Measurements from ENCODE around the gene ABCA1.

The ABCA1 gene

DNA sequence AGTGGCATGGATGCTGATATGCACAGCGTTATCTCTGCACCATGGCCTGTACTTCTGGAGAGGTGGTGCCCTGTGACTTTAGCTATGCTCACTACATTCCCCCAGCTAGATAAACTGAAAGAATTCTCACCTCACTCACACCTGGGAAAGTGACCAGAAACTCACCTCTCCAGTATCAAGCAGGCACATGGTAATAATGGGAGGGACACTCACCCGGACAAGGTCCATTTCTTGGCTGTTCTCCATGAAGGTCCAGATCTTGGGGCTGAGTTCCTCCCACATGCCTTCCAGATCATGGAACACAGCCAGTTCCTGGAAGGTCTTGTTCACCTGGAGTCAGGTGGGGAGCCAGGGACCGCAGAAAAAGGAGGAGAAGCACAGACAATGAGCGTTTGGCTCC, 91.2 kb downstream of the ABCA1 start:
- no peak for DNase-seq

DNA sequence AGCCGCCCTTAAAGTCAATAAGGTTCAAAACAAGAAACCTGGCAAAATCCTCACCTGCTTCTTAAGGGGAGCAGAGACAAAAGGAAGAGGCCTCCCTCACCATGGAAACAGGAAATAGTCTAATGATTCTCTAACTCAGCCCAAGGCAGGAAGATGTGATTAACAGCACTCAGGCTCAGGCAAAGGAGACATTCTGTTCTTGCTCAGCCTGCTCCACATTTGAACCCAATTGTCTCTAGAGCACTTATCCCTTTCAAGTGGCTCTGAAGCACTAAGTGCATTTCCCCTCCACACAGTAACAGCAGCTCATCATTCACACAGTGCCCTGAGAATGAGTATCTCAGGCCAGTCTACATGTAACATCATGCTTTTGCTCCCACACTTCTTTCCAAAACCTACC, 91.7 kb downstream of the ABCA1 start:
- no peak for DNase-seq

DNA sequence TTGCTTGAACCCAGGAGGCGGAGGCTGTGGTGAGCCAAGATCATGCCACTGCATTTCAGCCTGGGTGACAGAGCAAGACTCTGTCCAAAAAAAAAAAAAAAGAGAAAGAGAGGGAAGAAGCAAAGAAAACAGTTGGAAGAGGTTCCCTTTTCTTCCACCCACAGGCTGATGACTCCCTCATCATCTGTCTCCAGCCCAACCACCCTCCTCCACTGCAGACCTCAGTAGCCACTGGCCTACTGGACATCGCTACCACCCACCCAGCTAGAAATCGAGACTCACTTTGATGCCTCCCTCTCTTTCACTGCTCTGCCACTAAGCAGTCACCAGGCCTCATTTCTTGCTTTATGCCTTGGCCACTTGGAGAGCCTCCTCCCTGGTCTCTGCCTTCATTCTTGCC, 92.8 kb downstream of the ABCA1 start:
- DNase-seq: no peak

DNA sequence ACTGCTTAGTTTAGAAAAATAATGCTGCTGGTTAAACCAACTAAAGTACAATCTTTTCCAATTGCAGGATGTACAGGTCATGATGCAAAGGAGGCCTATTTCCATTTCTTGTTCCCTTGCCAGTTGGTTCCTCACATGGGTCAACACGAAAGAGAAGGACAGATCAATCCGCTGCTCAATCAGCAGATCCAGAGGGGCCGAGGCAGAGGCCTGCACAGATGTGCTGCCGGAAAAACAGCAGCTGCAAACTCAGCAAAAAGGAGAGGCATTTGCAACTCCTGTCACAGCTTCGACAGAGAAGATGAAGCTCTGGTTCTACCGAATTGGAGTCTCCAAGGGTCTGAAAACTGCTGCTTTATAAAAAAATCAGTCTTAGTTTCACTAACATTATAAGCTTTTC, 94.3 kb downstream of the ABCA1 start:
- no peak for DNase-seq

DNA sequence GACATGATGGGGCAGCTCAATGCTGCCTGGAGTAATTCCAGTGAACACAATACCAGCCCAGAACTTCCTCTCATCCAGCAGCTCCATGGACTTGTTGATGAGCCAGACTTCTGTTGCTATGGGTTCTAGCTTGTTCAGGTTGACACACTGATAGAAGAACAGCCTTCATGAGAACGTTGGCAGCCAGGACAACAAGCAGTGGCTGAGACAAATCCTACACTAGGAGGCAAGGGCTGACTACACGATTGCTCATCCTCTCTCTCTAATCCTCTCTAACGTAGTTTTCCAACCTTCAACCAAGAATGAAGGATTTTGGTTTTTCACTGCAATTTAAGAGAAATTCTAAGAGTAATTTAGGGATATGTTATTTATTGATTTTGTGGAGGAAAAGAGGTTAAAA, 96.3 kb downstream of the ABCA1 start:
- DNase-seq: no peak

DNA sequence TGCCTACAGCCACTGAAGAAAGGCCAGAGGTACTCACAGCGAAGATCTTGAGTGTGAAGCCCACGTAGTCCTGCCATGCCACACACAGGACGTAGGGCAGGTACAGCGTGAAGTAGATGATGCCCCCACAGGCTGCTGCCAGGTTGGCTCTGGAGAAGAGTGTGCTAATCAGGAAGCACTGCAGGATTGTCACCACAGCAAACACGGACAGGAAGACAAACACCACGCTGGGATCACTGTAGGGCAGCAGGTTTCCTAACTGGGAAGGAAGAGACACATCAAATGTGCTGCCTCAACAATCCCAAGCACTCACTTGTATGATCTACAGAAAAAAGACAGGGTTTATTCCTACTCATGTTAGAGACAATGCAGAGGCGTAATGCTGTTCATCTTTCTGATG, 101.0 kb downstream of the ABCA1 start:
- no peak for DNase-seq

DNA sequence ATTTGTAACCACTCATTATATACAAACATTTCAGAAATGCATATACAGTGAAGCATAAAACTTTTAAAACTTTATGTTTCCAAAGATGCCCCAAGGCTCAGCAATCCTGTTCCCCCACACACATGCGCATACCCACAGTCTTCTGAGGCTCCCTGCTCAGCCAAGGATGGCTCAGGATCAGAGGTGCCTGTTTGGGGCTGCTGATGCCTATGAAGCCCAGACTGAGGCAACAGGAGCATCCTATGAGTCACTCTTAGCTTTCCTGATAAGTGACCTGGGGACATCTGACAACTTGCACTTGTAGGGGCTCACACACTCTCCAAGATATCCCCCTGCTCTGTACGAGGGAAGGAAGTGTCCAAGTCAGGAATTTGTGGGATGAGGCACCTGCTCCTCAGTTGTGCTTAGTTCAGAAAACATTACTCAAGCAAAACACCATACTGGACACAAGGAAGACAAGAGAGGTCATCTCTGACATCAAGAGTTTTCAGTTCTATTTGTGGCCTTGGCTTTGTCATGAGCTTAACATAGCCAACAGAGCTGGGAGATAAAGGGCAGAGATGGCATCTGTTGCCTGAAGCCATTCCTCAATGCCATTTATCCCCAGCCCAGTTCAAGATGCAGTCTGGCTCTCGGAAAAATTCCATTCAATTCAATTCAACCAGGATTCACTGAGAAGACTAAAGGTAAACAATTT, 101.7 kb downstream of the ABCA1 start:
- no peak for DNase-seq

DNA sequence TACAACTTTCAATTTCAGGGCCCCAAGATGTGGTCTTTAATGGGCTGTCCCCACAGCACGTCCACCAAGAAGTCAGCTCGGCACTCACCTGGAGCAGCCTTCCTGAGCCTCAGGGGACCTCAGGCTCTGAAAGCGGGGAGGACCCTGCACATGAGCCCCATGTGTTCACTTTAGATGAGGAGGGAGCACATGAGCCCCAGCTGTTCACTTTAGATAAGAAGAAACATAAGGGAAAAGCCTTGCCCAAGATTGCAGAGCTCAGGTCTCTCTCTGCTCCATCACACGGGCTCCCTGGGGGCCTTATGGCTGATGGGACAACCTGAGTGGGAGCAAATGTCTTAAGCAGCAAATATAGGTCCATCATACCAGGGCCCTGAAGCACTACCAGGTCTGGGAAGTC, 107.6 kb downstream of the ABCA1 start:
- DNase-seq: no peak

DNA sequence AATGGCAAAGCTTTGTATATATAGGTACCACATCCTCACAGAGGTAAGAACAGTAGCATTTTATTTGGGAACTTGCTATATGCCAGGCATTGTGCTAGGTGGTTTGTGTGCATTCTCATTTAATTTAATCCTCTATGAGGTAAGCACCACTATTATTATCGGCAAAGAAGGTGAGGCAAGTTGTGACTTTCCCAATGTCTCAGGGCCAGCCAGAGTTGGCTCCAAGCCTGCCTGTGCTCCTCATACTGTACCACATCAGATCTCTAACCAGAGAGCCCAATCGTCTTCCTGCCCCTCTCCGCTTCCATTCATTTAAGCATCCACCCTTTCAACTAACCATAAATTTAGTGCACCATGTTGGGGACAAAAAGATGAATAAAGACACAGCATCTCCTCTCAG, 108.9 kb downstream of the ABCA1 start:
- no peak for DNase-seq

DNA sequence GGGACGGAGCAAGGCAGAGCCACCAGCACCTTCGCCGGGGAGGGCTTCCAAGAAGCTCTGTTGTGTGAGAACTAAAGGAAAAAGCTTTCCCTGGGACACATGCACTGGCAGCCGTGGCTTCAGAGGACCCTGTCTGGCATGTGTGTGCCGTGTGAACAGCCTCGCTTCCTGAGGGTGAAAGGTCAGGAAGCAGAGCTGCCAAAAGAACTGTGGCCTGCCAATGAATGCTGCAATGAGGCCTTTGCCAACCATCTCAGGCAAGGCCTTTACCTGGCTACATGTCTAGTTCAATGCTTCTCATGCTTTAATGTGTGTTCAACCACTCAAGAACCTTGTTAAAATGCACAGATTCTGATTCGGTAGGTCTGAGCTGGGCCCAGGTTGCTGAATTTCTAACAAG, 110.5 kb downstream of the ABCA1 start:
- DNase-seq: no peak

DNA sequence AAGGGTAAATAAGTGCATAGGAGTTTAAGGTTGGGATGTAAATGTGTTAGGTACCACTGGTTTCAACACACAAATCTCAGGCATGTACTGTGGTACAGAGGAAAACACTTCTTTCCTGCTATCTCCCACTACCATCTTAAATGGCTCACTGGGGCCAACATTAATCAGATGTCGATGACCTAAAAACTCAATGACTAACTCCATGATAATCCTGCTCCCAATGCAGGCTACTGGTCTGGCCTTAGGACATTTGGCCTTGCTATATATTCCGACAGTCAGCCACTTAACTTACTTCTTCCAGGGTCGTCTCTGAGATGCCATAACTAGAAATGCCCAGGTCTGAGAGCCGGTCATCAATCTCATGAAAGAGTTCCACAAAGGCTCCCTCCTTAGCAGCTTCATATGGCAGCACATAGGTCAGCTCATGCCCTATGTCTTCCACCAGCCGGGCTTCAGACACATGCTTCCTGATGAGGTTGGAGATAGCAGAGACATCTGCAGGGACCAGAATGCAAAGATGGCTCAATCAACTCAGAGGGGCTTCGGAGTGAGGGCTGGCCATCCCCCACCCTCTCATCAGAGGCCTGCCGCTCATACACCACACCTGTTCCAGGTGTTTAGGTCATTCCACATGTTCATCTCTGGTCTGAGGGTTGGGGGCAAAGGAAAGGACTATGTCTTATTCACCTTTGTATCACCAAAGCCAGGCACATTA, 111.9 kb downstream of the ABCA1 start:
- no peak for DNase-seq

DNA sequence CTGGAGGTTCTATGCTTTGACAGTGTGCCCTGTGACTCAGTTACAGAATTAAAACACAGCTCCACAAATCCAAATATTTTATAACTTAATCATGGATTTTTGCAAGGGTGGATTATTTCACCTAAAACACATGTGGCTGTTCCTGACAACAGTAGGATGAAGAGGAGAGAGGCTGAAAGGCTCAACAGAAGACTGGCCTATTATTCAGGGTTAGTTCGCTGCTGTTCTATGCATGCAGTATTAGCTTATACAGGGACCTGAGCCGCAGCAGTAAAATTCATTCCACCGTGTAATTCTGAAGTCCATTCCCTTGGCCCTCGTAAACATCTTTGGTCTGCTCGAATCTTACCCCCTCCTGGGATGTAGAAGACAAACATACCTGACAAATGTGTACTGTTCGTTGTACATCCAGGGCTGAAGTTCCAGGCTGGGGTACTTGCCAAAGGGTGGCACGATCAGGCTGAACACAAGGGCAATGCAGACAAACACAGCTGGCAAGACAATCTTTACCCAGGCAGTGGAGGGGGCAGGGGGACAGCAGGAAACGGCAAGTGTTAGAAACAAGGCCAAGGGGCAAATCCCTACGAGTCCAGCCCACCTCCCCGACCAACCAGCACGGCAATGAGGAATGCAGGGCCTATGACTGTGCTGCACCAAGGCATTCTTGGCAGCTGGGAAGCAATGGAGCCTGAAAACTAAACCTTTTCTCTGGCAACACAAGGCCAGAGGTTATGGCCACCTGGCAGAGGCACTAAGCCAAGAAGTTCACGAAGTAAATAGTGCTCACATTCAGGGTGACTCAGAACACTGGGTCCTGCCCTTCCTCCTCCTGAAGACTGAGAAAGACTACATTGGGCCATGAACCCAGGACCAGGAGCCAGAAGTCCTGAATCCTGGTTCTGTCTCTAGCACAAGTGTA, 117.3 kb downstream of the ABCA1 start:
- DNase-seq: no peak

DNA sequence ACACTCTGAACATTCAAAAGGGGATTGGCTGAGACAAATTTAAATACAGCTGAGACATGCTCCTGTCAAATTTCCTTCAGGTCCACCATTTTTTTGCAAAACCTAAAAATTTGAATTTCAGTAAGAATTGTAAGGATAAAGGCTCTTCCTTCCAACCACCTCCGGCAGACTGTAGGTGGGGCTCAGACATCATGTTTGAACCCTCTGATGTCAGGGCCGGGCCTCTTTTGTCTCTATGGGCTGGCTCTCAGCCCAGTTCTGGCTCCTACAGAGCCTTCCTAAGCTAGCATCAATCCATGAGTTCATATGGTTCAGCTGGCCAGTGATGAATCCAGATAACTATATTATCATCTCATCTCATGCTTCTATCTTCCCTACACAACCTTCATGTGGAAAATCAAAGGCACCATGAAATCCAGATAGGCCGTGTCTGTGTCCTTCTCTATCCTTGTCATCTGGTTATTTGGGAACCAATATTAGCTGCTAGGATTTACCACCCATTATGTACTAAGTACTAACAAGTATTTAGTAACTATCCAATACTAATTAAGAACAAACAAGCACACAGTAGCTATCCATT, 119.8 kb downstream of the ABCA1 start:
- no peak for DNase-seq

DNA sequence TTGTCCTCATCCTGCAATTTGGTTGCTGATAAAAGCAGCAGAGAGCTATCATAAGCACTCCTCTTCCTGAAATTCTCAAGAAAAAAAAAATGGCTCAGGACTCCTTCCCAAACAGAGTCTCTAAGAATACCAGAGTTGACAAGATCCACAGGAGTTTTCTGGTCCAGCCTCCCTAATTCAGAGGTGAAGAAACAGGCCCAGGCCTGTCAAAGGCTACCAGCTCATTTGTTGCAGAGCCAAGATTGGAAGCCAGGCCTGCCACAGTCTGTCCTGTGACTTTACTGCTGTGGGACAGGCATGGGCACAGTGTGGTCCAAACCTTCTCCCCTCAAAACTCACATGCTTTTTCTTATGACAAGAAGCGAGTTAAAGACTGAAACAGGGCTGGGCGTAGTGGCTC, 122.5 kb downstream of the ABCA1 start:
- DNase-seq: no peak

DNA sequence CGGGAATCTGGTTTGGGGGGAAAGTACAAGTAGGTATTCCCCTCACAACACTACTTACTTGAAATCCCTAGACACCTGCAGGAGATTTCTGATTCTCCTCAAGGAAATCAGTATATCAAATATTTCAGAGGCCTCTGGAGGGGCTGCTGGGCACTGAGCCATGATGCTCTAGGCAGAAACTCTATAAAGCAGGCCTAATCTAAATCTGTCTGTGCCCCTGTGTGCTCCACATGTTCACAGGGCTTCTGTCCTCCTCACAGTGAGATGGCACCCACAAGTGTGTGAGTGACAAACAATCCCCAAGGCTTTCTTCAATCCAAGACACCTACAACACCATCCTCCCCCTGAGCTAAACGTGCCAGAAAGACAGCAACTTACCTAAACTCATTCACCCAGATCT, 125.0 kb downstream of the ABCA1 start:
- DNase-seq: no peak

DNA sequence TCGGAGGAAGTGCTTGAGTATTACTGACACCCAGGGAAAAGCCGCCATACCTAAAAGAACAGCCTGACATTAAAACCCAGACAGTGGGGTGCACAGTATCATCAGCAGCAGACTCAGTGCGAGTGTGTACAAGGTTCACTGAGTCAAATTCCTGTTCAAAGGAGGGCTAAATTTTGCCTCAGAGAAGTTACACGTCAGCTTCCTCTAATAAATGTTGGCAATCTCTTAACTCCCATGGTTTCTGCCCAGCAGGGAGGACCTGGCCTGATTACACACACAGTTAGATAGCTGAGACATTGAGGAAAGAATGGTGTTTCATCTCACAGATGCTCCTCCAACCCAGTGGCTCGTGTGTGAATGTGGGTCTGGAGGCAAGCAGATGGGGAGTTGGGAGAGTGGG, 125.8 kb downstream of the ABCA1 start:
- DNase-seq: no peak

DNA sequence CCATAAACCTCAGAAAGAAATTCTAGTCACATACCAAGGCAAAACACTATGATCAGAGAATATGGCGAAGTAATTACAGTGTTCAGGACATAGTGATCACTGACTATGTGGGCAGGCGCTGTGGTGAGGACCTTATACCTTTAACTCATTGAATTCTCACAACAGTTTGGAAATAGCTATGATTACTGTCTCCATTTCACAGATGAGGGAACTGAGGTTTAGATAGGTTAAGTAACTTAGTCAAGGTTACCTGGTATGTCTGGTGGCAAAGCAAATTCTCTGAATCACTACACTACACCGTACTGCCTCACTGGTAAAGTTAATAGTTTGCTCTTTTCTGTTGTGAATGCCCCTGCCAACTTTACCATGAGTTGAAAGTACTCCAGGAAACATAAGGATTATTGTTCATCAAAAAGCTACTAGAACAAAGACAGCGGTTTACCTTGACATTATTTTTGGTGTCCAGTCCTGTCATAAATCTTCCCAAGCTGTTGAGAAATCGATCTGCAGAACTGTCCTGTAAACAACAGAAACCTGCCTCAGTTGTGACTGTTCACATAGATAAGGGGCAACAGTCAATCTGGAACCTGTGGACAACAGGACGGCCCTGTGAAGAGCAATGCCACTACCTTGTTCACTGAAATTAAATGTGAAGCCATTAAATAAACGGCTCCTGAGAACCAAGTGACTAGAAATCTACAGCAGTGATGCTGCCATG, 127.7 kb downstream of the ABCA1 start:
- DNase-seq: no peak

DNA sequence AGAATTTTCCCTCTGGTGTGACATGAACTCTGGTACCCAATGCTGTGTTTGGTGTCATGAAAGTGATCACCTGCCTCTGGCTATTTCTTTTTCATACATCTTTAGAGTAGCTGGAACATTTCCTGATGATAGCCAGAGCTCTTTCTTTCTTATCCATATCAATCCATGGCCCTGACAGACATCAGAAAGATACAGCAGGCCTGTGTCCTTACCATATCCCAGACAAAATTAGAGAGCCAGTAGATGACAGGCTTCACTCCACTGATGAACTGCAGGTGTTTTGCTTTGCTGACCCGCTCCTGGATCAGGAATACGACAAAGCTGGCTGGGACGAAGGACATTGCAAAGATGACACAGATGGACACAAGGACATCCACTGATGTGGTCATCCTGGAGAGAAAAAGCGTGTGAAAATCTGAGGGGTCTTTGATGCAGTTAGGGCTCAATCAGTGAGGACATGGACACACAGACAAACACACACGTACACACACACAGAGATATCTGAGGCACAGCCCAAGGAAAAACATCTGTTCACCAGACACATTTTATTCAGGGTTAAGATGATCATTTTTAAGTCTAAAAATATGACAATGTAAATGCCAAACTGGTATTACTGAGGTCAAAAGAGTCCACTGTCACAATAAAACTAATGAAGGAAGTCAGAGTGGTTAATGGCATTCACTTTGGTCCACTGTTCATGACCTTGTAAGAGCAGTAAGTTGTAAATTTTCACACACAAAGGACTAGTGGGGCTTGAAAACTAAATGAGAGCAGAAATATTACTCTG, 129.6 kb downstream of the ABCA1 start:
- no peak for DNase-seq

DNA sequence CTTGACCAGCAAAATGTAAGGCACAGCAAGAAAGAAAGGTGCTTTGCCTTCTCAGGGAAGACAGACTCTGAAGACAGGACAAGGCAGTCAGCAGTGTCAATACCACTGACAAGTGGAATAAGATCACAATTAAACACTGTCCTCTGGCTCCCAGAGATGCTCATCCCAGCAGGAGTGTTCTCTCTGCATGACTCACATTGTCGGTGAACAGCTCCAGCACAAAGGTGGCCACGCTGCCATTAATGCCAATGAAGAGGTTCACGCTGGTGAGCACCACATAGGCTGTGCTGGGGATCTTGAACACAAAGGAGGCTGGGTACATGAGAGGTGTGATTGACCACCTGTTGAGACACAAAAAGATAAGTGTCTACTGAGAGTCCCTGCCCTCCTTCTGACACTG, 132.1 kb downstream of the ABCA1 start:
- no peak for DNase-seq

DNA sequence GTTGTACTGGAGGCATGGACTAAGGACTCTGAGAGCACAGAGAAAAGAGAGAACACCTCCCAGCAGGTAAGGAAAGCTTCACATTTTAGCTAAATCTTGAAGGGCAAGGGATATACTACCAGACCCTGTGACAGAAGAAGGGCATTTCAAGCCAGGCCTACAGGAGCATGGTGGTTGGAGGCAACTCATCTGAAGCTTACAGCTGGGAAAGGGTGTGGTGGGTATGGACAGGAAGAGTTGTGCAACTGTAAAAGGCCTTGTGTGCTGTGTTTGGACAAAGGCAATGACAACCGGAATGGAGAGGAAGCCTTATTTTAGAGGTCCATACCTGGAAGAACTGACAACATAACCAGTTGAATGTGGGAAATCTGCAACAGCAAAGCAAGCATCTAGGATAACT, 132.9 kb downstream of the ABCA1 start:
- no peak for DNase-seq

DNA sequence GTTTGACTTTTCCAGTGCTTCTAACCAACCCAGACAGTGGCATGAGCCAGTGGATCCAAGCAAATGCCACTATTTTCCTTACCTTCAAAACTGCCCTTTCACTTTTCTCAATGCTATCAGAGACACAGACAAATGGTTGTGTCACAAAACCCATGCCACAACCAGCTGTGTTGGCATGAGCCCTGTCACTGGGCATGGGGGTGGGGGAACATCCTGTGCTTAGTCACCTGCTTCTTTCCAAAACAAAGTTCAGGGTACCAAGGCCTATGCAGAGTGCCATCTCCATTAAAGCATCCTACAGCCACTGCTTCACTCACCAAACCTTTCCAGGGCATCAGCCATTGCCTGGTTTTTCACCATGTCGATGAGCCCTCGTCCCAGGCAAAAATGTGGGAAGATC, 133.9 kb downstream of the ABCA1 start:
- DNase-seq: no peak

DNA sequence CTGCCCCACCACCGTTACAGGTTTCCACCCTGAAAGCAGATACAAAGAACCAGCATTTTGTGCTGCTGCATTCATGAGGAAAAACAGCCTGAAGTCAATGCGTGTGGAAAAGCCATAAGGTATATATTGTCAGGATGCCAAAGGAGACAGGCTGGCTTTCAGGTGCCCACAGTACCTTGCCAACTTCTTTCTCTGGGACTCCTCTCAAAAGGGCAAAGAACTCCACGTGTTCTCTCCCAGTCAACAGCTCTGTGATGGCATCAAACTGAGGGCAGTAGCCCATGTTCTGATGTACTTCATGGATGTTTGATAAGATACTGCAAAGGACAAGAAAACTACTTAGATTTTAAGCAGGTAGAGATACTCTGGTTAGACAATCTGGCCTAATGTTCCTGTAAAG, 139.7 kb downstream of the ABCA1 start:
- no peak for DNase-seq

All from NK-92 treated with Interleukin-12 subunit alpha and Interleukin-12 subunit beta, amount 100 ng/mL, for 24 hours (cell line).